Colonic mucosa (tissue), 4 donors: ENCODE measurements around the gene SIPA1L3. TPM values are rescaled to one million over a fixed set of nuclear protein-coding genes. Genes with fewer than 3 reads are reported as not detected.

Experiments used
- DNase-seq: peaks from one replicate; pipeline ENCODE4 v3.0.0-alpha.2; 2020
- H3K27ac ChIP-seq: fragments of 200-600 bp; one replicate; pipeline ENCODE4 v1.8.0; 2021
- H3K27me3 ChIP-seq: fragments of 200-600 bp; one replicate; pipeline ENCODE4 v1.8.0; 2021
- H3K36me3 ChIP-seq: fragments of 200-600 bp; one replicate; pipeline ENCODE4 v1.8.0; 2021
- H3K4me1 ChIP-seq: fragments of 200-600 bp; one replicate; pipeline ENCODE4 v1.8.0; 2021; ENCODE audit warnings: mild to moderate bottlenecking
- H3K4me3 ChIP-seq: fragments of 200-600 bp; one replicate; pipeline ENCODE4 v1.8.0; 2021
- H3K9ac ChIP-seq, 2 donors: one replicate each; pipeline ENCODE4 v1.7.0; 2013; ENCODE audit warnings: control low read depth in 2 of 2, low read depth in 2 of 2, low read length in 2 of 2
- H3K9me3 ChIP-seq: fragments of 200-600 bp; one replicate; pipeline ENCODE4 v1.8.0; 2021
- CTCF ChIP-seq: fragments of 200-600 bp; IDR thresholded peaks from one replicate; pipeline ENCODE4 v1.8.0; 2022; ENCODE audit warnings: antibody characterized with exemption, mild to moderate bottlenecking
- intact Hi-C: fragments of 100-400 bp; cut with DNase I; formaldehyde crosslinking; loops from one replicate; pipeline ENCODE4 v1.14.1; 2022
- total RNA-seq, 2 donors: library from RNA; stranded (reverse); fragmentation: NEBNext Ultra II Directional in 1 of 2; extraction: Animal tissue kit (Norgen Biotek cat#: 25700) in 1 of 2; gene quantifications; one replicate each; pipeline ENCODE4 v1.2.1, GENCODE V29; 2021
- donor health status: healthy.
- donor health status: DM: no; HTN: no; CAD: no.
- donor health status: DM: no; HTN: no; CAD: no.

SIPA1L3 gene
- total RNA-seq, 2 donors from 2014 or later: 98.6 to 113 TPM

DNA sequence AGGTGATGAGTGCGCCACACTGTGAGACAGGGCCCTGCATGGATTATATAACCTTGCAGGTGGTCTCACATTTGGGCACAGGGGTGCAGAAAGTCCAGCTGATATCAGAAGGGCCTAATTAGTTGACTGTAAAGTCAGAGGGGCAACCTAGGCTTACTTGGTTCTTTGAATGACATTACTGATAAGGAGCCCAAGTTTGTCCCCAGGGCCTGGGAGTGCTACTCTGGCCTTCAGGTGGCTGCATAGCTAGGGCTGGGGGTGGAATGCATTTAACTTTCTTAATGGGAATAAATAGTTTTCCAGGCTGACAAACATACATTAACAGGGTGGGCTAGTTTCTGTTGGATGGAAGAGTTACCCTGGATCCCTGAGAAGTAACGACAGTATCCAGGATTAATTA is 3.9 kb upstream of the SIPA1L3 start:
- no peak for TF ChIP-seq CTCF
- no peaks in the 10 kb centered on the region for H3K27me3 ChIP-seq
- no peaks in the 10 kb centered on the region for H3K4me1 ChIP-seq
- no peak overlapping the region for H3K4me3 ChIP-seq
- no peak for DNase-seq
- intact Hi-C loops: loop anchor here (5.0 to 10.0 kb wide), 4 partner anchors 82 to 422 kb away; no protein-coding TSS in a partner anchor
- H3K36me3 ChIP-seq: no peaks in the 10 kb centered on the region
- H3K27ac ChIP-seq: no peak overlapping the region
- H3K9me3 ChIP-seq: no peaks in the 10 kb centered on the region
- no peak overlapping the region for H3K9ac ChIP-seq

- Histone ChIP-seq H3K27me3 (no peaks in the 10 kb centered on the region), H3K4me3 (peak within 1 kb of the TSS; percentile 98), H3K9ac (peak within 1 kb of the TSS; percentile 87 to 88), H3K27ac (peak within 1 kb of the TSS; percentile 76), H3K9me3 (no peaks in the 10 kb centered on the region), H3K36me3 (no peaks in the 10 kb centered on the region), H3K4me1 (no peaks in the 10 kb centered on the region)
- DNase-seq: peak; percentile 46
- no peak for TF ChIP-seq CTCF
- intact Hi-C loops: loop anchor here (10.0 kb wide), 2 partner anchors 79 to 419 kb away; no protein-coding TSS in a partner anchor
These were observed 801 bp upstream of the SIPA1L3 start, which contains the start of gene WDR87 for GRCh38 chr19:37905946-37906868. TSS of gene WDR87 (minus strand) at chr19:37906594. CDS start at chr19:37898239, 8,355 bp downstream.

DNA sequence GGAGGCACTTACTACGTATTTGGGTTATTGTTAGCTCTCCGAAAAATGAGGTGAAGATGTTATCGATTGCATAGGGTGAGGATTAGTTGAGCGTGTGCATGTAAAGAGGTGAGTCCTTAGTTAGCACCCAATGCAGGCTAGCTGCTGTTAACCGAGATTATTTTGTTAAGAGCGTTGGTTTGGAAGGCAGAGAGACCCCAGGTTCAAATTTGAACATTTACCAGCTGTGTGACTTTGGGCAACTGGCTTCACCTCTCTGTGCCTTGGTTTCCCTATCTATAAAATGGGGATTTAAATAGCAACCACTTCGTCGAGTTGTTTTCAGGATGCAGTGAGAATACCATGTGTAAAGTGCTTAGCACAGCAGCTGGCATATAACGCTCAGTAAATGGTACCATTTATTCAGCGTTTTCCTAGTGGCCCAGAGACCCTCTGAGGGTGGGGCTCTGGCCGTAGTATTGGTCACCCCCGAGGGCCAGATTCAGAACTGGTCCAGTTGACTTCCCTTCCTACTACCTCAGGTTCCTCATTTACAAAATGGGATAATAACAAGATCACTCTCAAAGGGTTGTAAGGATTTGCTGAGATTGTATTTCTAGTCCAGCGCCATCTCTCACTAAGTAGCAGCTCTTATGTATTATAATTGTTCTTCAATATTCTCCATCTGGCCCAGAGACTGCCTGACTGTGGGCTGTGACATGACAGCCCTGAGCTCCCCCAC is 887 bp downstream of the SIPA1L3 start:
- no peak overlapping the region for H3K27ac ChIP-seq
- no peaks in the 10 kb centered on the region for H3K4me1 ChIP-seq
- no peak for TF ChIP-seq CTCF
- H3K27me3 ChIP-seq: no peaks in the 10 kb centered on the region
- peak overlapping the region; percentile 98 for H3K4me3 ChIP-seq
- H3K36me3 ChIP-seq: no peaks in the 10 kb centered on the region
- no peak for DNase-seq
- intact Hi-C loops: loop anchor here (10.0 kb wide), 2 partner anchors 77 to 417 kb away; no protein-coding TSS in a partner anchor
- peak overlapping the region; percentile 83 to 88 for H3K9ac ChIP-seq
- no peaks in the 10 kb centered on the region for H3K9me3 ChIP-seq

DNA sequence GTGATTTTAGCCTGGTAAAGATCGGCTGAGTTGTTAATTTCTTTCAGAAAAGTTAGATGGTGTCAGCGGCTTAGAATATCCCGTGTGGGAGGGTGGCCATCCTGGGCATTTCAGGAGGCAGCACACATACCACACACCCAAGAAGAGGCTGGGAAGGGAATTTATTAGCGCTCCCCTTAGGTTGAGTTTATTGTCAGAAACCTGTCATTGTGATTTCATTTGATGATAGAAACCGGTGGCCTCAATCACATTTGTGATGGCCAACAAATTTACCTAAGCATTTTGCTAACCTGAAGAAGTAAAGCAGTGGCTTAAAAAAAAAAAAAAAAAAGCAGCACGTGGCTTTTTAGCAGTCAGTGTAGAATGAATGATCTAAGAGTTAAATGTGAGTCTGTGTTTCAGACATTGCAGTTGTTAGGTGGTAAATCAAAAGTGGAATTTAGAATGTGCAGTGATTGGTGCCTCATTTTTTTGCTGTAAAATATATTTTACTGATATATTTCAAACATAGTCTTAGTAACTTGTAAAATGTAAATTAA is 2.7 kb downstream of the SIPA1L3 start:
- no peak overlapping the region for H3K4me3 ChIP-seq
- no peak overlapping the region for H3K9ac ChIP-seq
- no peak overlapping the region for H3K27ac ChIP-seq
- no peaks in the 10 kb centered on the region for H3K36me3 ChIP-seq
- no peak for DNase-seq
- no peaks in the 10 kb centered on the region for H3K9me3 ChIP-seq
- no peaks in the 10 kb centered on the region for H3K27me3 ChIP-seq
- no peak for TF ChIP-seq CTCF
- intact Hi-C loops: loop anchor here (10.0 kb wide), 2 partner anchors 75 to 415 kb away; no protein-coding TSS in a partner anchor
- peaks cover 3% of the 10 kb centered on the region for H3K4me1 ChIP-seq

- no peak for TF ChIP-seq CTCF
- intact Hi-C loops: no loop called here
- Histone ChIP-seq H3K27me3 (no peaks in the 10 kb centered on the region), H3K4me3 (no peak overlapping the region), H3K9ac (no peak overlapping the region), H3K36me3 (no peaks in the 10 kb centered on the region), H3K4me1 (peaks cover 3% of the 10 kb centered on the region), H3K9me3 (no peaks in the 10 kb centered on the region), H3K27ac (peak overlapping the region; percentile 72)
- no peak for DNase-seq
These were observed 7.9 kb downstream of the SIPA1L3 start for GRCh38 chr19:37914908-37915307.
